ENCODE data around the gene BRCA2.

DNA sequence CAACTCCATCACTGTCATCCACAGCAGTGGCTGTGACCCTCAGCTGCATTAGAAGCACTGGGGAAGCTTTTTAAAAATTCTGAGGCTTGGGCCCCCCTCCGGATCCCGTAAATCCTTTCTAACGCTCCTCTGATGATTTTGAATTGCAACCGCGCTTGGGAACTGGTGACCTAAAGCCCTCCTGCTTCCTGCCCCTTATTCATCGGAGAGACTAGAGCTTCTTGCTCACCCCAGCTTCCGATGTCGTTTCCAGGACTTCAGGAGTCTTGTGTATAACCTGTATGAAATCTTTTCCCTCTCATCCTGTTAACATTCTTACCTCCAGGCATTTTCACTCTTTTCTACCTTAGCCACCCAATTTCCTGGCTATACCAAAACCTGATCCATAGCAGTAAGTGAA lies 14.9 kb upstream of the BRCA2 start:
- TF ChIP-seq, protein P1, sequence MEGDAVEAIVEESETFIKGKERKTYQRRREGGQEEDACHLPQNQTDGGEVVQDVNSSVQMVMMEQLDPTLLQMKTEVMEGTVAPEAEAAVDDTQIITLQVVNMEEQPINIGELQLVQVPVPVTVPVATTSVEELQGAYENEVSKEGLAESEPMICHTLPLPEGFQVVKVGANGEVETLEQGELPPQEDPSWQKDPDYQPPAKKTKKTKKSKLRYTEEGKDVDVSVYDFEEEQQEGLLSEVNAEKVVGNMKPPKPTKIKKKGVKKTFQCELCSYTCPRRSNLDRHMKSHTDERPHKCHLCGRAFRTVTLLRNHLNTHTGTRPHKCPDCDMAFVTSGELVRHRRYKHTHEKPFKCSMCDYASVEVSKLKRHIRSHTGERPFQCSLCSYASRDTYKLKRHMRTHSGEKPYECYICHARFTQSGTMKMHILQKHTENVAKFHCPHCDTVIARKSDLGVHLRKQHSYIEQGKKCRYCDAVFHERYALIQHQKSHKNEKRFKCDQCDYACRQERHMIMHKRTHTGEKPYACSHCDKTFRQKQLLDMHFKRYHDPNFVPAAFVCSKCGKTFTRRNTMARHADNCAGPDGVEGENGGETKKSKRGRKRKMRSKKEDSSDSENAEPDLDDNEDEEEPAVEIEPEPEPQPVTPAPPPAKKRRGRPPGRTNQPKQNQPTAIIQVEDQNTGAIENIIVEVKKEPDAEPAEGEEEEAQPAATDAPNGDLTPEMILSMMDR (conservative IDR thresholded peaks at IDR 0.05; ENCODE audit: low read depth, low read length) = no peak
- no peak for TF ChIP-seq EZH2 (IDR thresholded peaks at IDR 0.05; ENCODE audit: low read length, unreplicated experiment)

Measured in PC-3 (cell line).